A549 (cell line): ENCODE measurements around the gene KLHL29.

ENCODE experiments used
- CEBPB ChIP-seq, 2 experiments: fragments of >200 bp in 1 of 2; sonication (Bioruptor Twin) in 1 of 2; formaldehyde crosslinking in 1 of 2; IDR thresholded peaks; 2 replicates each; pipeline ENCODE4 v1.6.1; 2012 to 2016
- CTCF ChIP-seq: fragments of >200 bp; sonication (Bioruptor Twin); formaldehyde crosslinking; IDR thresholded peaks from 3 replicates; pipeline ENCODE4 v1.5.1; 2016
- MYC ChIP-seq: IDR thresholded peaks from 2 replicates; pipeline ENCODE4 v1.6.1; 2012; ENCODE audit warnings: mild to moderate bottlenecking, inconsistent platforms, low read length, improper control_type of control experiment, borderline replicate concordance
- POLR2A ChIP-seq: IDR thresholded peaks from 2 replicates; pipeline ENCODE4 v1.6.1; 2012; ENCODE audit warnings: mild to moderate bottlenecking, low read length
- RFX5 ChIP-seq: fragments of 450-650 bp; IDR thresholded peaks from 2 replicates; pipeline ENCODE4 v1.7.1; 2014; ENCODE audit warnings: antibody characterized with exemption, mild to moderate bottlenecking, moderate library complexity
- SMC3 ChIP-seq: fragments of >200 bp; sonication (Bioruptor Twin); formaldehyde crosslinking; IDR thresholded peaks from 3 replicates; pipeline ENCODE4 v1.6.1; 2018; ENCODE audit warnings: inconsistent platforms
- ZSCAN20 ChIP-seq: fragments of 250-450 bp; sonication (Bioruptor Pico); IDR thresholded peaks from 2 replicates; pipeline ENCODE4 v1.8.0; 2022; ENCODE audit warnings: mild to moderate bottlenecking, moderate library complexity
- TF ChIP-seq, protein P1 (sequence below): fragments of >200 bp; sonication (Bioruptor Twin); formaldehyde crosslinking; IDR thresholded peaks from 3 replicates; pipeline ENCODE4 v1.6.1; 2016
- TF ChIP-seq, protein P2 (sequence below): fragments of 450-650 bp; IDR thresholded peaks from 2 replicates; pipeline ENCODE4 v1.6.1; 2014; ENCODE audit warnings: antibody characterized with exemption

GRCh38 chr2:23467618-23468017 lies 82.6 kb downstream of the KLHL29 start:
- TF ChIP-seq CTCF (no peak), MYC (no peak), RFX5 (no peak), CEBPB (IDR thresholded peaks at IDR 0.05) (no peak), SMC3 (no peak), POLR2A (no peak), ZSCAN20 (CRISPR knock-in tag) (no peak)
- TF ChIP-seq, protein P1, sequence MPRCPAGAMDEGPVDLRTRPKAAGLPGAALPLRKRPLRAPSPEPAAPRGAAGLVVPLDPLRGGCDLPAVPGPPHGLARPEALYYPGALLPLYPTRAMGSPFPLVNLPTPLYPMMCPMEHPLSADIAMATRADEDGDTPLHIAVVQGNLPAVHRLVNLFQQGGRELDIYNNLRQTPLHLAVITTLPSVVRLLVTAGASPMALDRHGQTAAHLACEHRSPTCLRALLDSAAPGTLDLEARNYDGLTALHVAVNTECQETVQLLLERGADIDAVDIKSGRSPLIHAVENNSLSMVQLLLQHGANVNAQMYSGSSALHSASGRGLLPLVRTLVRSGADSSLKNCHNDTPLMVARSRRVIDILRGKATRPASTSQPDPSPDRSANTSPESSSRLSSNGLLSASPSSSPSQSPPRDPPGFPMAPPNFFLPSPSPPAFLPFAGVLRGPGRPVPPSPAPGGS: no peak
- TF ChIP-seq, protein P2, sequence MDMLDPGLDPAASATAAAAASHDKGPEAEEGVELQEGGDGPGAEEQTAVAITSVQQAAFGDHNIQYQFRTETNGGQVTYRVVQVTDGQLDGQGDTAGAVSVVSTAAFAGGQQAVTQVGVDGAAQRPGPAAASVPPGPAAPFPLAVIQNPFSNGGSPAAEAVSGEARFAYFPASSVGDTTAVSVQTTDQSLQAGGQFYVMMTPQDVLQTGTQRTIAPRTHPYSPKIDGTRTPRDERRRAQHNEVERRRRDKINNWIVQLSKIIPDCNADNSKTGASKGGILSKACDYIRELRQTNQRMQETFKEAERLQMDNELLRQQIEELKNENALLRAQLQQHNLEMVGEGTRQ: no peak
